SK-N-SH (cell line): ENCODE measurements around the gene ZNF467. TPM values are rescaled to one million over a fixed set of nuclear protein-coding genes. Genes with fewer than 3 reads are reported as not detected.

Source experiments
- CTCF ChIA-PET: fragments of 300-600, 350-600 bp; formaldehyde crosslinking; extraction: SDS; loops from one replicate; lab custom pipeline; 2021; lab: Yijun Ruan, JAX
- POLR2A ChIA-PET: fragments of 350-600 bp; sonication (Branson Sonifier 250); formaldehyde crosslinking; extraction: SDS; loops from one replicate; lab custom pipeline; 2020; ENCODE audit warnings: antibody characterized with exemption, inconsistent platforms; lab: Yijun Ruan, JAX
- DNase-seq: peaks from one replicate; pipeline ENCODE4 v3.0.0; 2012
- H2AFZ ChIP-seq: fragments of 200-600 bp; sonication (generic); 2 replicates; pipeline ENCODE4 v1.8.1; 2016; ENCODE audit warnings: antibody characterized with exemption, mild to moderate bottlenecking, low read depth
- H3F3A ChIP-seq: fragments of 200-600 bp; sonication (generic); replicated peaks from 2 replicates; pipeline ENCODE3; 2016; ENCODE audit warnings: antibody characterized with exemption, mild to moderate bottlenecking; ENCODE audit not compliant: insufficient read depth
- H3K27ac ChIP-seq, 2 experiments: fragments of 200-500 bp in 1 of 2; fragments of 200-600 bp in 1 of 2; sonication (Bioruptor generic) in 1 of 2; sonication (generic), shearing (Covaris generic) in 1 of 2; 2 replicates each; pipeline versions ENCODE4 v1.5.1 to v1.6.1; 2014 to 2016; ENCODE audit warnings: low read depth in 2 of 2, inconsistent platforms in 1 of 2, low read length in 1 of 2, mild to moderate bottlenecking in 1 of 2, mixed read lengths in 1 of 2
- H3K27me3 ChIP-seq: fragments of 200-600 bp; sonication (generic), shearing (Covaris generic); 2 replicates; pipeline ENCODE4 v1.6.1; 2016; ENCODE audit warnings: mixed run types; ENCODE audit not compliant: insufficient read depth
- H3K36me3 ChIP-seq, 2 experiments: fragments of 200-500 bp in 1 of 2; fragments of 200-600 bp in 1 of 2; sonication (Bioruptor generic) in 1 of 2; sonication (generic) in 1 of 2; replicated peaks in 1 of 2; 2 replicates each; pipeline versions ENCODE3 to v1.5.1; 2014 to 2016; ENCODE audit warnings: low read length in 1 of 2, mild to moderate bottlenecking in 1 of 2; ENCODE audit not compliant: insufficient read depth in 2 of 2, control insufficient read depth in 1 of 2
- H3K4me1 ChIP-seq, 2 experiments: fragments of 200-500 bp in 1 of 2; fragments of 200-600 bp in 1 of 2; sonication (Bioruptor generic) in 1 of 2; sonication (generic), shearing (Covaris generic) in 1 of 2; 2 replicates each; pipeline versions ENCODE4 v1.5.1 to v1.6.1; 2014 to 2016; ENCODE audit warnings: low read depth in 1 of 2, low read length in 1 of 2, mixed run types in 1 of 2; ENCODE audit not compliant: insufficient read depth in 2 of 2, control insufficient read depth in 1 of 2
- H3K4me2 ChIP-seq: fragments of 200-600 bp; sonication (generic), shearing (Covaris generic); 2 replicates; pipeline ENCODE4 v1.6.1; 2017; ENCODE audit warnings: mixed run types
- H3K4me3 ChIP-seq, 2 experiments: fragments of 200-500 bp in 1 of 2; fragments of 200-600 bp in 1 of 2; sonication (Bioruptor generic) in 1 of 2; sonication (generic), shearing (Covaris generic) in 1 of 2; 2 replicates each; pipeline versions ENCODE4 v1.5.1 to v1.8.1; 2014 to 2016; ENCODE audit warnings: low read depth in 2 of 2, inconsistent platforms in 1 of 2, low read length in 1 of 2, mild to moderate bottlenecking in 1 of 2, mixed read lengths in 1 of 2, moderate library complexity in 1 of 2
- H3K79me2 ChIP-seq: fragments of 200-600 bp; sonication (generic); 2 replicates; pipeline ENCODE4 v1.8.1; 2017; ENCODE audit warnings: mild to moderate bottlenecking; ENCODE audit not compliant: insufficient read depth
- H3K9ac ChIP-seq: fragments of 200-600 bp; sonication (generic); 2 replicates; pipeline ENCODE4 v1.6.1; 2017; ENCODE audit warnings: mixed run types
- H3K9me2 ChIP-seq: fragments of 200-600 bp; sonication (generic); 2 replicates; pipeline ENCODE4 v1.6.1; 2017; ENCODE audit warnings: mixed run types
- H3K9me3 ChIP-seq: fragments of 200-600 bp; sonication (generic); 2 replicates; pipeline ENCODE4 v1.6.1; 2017; ENCODE audit warnings: mixed run types, mild to moderate bottlenecking, moderate library complexity
- H4K20me1 ChIP-seq: fragments of 200-600 bp; sonication (generic); 2 replicates; pipeline ENCODE4 v1.6.1; 2017; ENCODE audit warnings: mild to moderate bottlenecking, mixed run types; ENCODE audit not compliant: insufficient read depth
- CHD2 ChIP-seq: fragments of 150-350 bp; IDR thresholded peaks from 2 replicates; pipeline ENCODE4 v1.6.1; 2018; ENCODE audit warnings: low read length; ENCODE audit not compliant: partially characterized antibody
- ELF1 ChIP-seq: IDR thresholded peaks from 2 replicates; pipeline ENCODE4 v1.4.0; 2012
- EP300 ChIP-seq, 2 experiments: IDR thresholded peaks; 2 replicates each; pipeline versions ENCODE4 v1.4.0 to v1.6.1; 2012; ENCODE audit warnings: borderline replicate concordance in 1 of 2, low read depth in 1 of 2, low read length in 1 of 2
- GABPA ChIP-seq: IDR thresholded peaks from 2 replicates; pipeline ENCODE4 v1.4.0; 2012; ENCODE audit warnings: low read depth, mild to moderate bottlenecking
- GATA2 ChIP-seq: sonication (generic); formaldehyde crosslinking; IDR thresholded peaks from 2 replicates; pipeline ENCODE4 v1.5.0; 2020; ENCODE audit warnings: mild to moderate bottlenecking, missing genetic modification reagents
- JUND ChIP-seq: IDR thresholded peaks from 2 replicates; pipeline ENCODE4 v1.4.0; 2012
- RAD21 ChIP-seq: IDR thresholded peaks from 2 replicates; pipeline ENCODE4 v1.6.1; 2012; ENCODE audit warnings: mild to moderate bottlenecking, low read length
- RXRA ChIP-seq: IDR thresholded peaks from 2 replicates; pipeline ENCODE4 v1.4.0; 2012; ENCODE audit warnings: low read depth, mild to moderate bottlenecking, borderline replicate concordance
- SIN3A ChIP-seq: IDR thresholded peaks from 2 replicates; pipeline ENCODE4 v1.6.1; 2012; ENCODE audit warnings: low read depth, mild to moderate bottlenecking, low read length, moderate library complexity, borderline replicate concordance
- SMC3 ChIP-seq: IDR thresholded peaks from 2 replicates; pipeline ENCODE4 v1.6.1; 2012; ENCODE audit warnings: low read depth, low read length, improper control_type of control experiment
- TEAD4 ChIP-seq: IDR thresholded peaks from 2 replicates; pipeline ENCODE4 v1.4.0; 2012; ENCODE audit warnings: mild to moderate bottlenecking, borderline replicate concordance; ENCODE audit not compliant: insufficient read depth
- YY1 ChIP-seq: IDR thresholded peaks from 2 replicates; pipeline ENCODE4 v1.4.0; 2012; ENCODE audit warnings: low read depth, mild to moderate bottlenecking
- WGBS: methylation state at CpG from one replicate; pipeline ENCODE4 v1.1.6; 2017; ENCODE audit warnings: low lambda C conversion rate; 5-methylcytosine and 5-hydroxymethylcytosine counted together
- polyA plus RNA-seq, 3 experiments: library from polyadenylated mRNA; depleted of rRNA; stranded (reverse); fragments of >200 nt; gene quantifications; 2 replicates each; pipeline ENCODE4 v1.2.3, GENCODE V29; 2012
- TF ChIP-seq, protein P1 (sequence below): IDR thresholded peaks from 2 replicates; pipeline ENCODE4 v1.4.0; 2012; ENCODE audit warnings: low read depth, borderline replicate concordance
- TF ChIP-seq, protein P2 (sequence below): fragments of 150-350 bp; IDR thresholded peaks from 2 replicates; pipeline ENCODE4 v1.6.1; 2017; ENCODE audit warnings: antibody characterized with exemption, low read length, low read depth, borderline replicate concordance
- TF ChIP-seq, protein P3 (sequence below): fragments of 200-600 bp; sonication (generic); IDR thresholded peaks from 2 replicates; pipeline ENCODE4 v1.6.1; 2017; ENCODE audit warnings: antibody characterized with exemption, mild to moderate bottlenecking, moderate library complexity
- TF ChIP-seq, protein P4 (sequence below): IDR thresholded peaks from 2 replicates; pipeline ENCODE4; 2012

Gene ZNF467
- polyA plus RNA-seq, 1 of the 3 experiments (the other 2 are of a cell fraction), result 4.1 TPM

DNA sequence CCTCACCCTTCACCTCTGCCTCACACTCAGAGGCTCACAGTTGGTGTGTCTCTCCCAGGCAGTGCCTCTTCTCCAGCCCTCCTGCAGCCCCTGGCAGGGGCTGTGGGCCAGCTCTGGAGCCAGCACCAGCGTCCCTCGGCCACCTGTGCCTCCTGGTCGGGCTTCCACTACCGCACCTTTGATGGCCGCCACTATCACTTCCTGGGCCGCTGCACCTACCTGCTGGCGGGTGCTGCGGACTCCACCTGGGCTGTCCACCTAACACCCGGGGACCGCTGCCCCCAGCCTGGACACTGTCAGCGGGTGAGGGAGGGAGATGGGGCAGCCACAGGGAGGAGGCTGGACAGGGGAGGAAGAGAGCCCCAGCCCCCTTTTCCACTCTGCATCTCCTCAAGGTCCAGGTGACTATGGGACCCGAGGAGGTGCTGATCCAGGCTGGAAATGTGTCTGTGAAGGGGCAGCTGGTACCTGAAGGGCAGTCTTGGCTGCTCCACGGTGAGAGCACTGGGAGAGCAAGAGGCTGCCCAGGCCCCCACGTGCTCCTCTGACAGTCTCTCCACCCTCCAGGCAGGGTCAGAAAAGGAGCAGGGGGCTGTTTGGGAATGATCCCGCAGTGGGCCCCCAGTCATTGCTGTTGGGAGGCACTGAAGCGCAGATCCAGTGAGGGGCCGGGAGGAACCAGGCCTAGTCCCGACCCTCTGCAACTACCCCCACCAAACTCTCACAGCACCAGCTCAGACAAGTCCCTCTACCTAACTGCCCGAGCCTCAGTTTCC is 4.4 kb upstream of the ZNF467 start:
- no peaks in the 10 kb centered on the region for H3K9me2 ChIP-seq
- CTCF ChIA-PET, result interaction anchor here (0.7 to 12.5 kb wide), 10 partner anchors 12 to 516 kb away, joined by 3 to 132 read pairs (median 5); partner anchors contain the start of gene ZNF783
- peaks cover 14% of the 10 kb centered on the region for H3F3A ChIP-seq
- no peaks in the 10 kb centered on the region for H3K27me3 ChIP-seq
- H3K4me2 ChIP-seq, result no peak overlapping the region
- H4K20me1 ChIP-seq, result no peaks in the 10 kb centered on the region
- H3K9me3 ChIP-seq, result no peaks in the 10 kb centered on the region
- no peak for DNase-seq
- POLR2A ChIA-PET, result no interaction called here
- no peak for TF ChIP-seq TEAD4
- TF ChIP-seq JUND, result no peak
- no peak for TF ChIP-seq RXRA
- TF ChIP-seq SMC3, result no peak
- TF ChIP-seq ELF1, result no peak
- TF ChIP-seq, protein P1, sequence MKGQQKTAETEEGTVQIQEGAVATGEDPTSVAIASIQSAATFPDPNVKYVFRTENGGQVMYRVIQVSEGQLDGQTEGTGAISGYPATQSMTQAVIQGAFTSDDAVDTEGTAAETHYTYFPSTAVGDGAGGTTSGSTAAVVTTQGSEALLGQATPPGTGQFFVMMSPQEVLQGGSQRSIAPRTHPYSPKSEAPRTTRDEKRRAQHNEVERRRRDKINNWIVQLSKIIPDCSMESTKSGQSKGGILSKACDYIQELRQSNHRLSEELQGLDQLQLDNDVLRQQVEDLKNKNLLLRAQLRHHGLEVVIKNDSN, result no peak
- no peak for TF ChIP-seq GABPA
- no peak for TF ChIP-seq CHD2
- TF ChIP-seq SIN3A, result no peak
- TF ChIP-seq, protein P2, sequence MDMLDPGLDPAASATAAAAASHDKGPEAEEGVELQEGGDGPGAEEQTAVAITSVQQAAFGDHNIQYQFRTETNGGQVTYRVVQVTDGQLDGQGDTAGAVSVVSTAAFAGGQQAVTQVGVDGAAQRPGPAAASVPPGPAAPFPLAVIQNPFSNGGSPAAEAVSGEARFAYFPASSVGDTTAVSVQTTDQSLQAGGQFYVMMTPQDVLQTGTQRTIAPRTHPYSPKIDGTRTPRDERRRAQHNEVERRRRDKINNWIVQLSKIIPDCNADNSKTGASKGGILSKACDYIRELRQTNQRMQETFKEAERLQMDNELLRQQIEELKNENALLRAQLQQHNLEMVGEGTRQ, result no peak
- TF ChIP-seq RAD21, result no peak
- TF ChIP-seq, protein P3, sequence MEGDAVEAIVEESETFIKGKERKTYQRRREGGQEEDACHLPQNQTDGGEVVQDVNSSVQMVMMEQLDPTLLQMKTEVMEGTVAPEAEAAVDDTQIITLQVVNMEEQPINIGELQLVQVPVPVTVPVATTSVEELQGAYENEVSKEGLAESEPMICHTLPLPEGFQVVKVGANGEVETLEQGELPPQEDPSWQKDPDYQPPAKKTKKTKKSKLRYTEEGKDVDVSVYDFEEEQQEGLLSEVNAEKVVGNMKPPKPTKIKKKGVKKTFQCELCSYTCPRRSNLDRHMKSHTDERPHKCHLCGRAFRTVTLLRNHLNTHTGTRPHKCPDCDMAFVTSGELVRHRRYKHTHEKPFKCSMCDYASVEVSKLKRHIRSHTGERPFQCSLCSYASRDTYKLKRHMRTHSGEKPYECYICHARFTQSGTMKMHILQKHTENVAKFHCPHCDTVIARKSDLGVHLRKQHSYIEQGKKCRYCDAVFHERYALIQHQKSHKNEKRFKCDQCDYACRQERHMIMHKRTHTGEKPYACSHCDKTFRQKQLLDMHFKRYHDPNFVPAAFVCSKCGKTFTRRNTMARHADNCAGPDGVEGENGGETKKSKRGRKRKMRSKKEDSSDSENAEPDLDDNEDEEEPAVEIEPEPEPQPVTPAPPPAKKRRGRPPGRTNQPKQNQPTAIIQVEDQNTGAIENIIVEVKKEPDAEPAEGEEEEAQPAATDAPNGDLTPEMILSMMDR, result no peak
- TF ChIP-seq EP300 (IDR thresholded peaks at IDR 0.05; ENCODE audit: borderline replicate concordance in 1 of 2, low read depth in 1 of 2, low read length in 1 of 2), result no peak
- TF ChIP-seq GATA2 (CRISPR knock-in tag), result no peak
- TF ChIP-seq, protein P4, sequence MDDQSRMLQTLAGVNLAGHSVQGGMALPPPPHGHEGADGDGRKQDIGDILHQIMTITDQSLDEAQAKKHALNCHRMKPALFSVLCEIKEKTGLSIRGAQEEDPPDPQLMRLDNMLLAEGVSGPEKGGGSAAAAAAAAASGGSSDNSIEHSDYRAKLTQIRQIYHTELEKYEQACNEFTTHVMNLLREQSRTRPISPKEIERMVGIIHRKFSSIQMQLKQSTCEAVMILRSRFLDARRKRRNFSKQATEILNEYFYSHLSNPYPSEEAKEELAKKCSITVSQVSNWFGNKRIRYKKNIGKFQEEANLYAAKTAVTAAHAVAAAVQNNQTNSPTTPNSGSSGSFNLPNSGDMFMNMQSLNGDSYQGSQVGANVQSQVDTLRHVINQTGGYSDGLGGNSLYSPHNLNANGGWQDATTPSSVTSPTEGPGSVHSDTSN, result no peak
- TF ChIP-seq YY1, result no peak
- no peak overlapping the region for H3K9ac ChIP-seq
- 86% methylated on average over 19 of the region's 19 CpGs for WGBS
- no peaks in the 10 kb centered on the region for H3K79me2 ChIP-seq
- H2AFZ ChIP-seq, result no peak overlapping the region
- H3K4me3 ChIP-seq, result no peak overlapping the region
- peaks cover 0 to 52% of the 10 kb centered on the region in 2 experiments; a peak in 1 of 4 replicates for H3K4me1 ChIP-seq
- no peaks in the 10 kb centered on the region for H3K36me3 ChIP-seq
- no peak overlapping the region for H3K27ac ChIP-seq
